B cell (primary cell): ENCODE measurements around the gene QRSL1.

Source experiments
- CTCF ChIP-seq: fragments of 200-600 bp; IDR thresholded peaks from one replicate; pipeline ENCODE4 v1.8.0; 2022; ENCODE audit warnings: antibody characterized with exemption, mild to moderate bottlenecking
- EZH2 ChIP-seq: IDR thresholded peaks from 2 replicates; pipeline ENCODE4 v1.6.1; 2012; ENCODE audit warnings: borderline replicate concordance, low read depth, mild to moderate bottlenecking, moderate library complexity, low read length; ENCODE audit not compliant: insufficient read depth, poor library complexity, severe bottlenecking

GRCh38 chr6:106642476-106642875 is 13.1 kb downstream of the QRSL1 start:
- TF ChIP-seq CTCF (no peak), EZH2 (no peak)
